Stimulated activated CD4-positive, alpha-beta T cell treated with anti-CD3 and anti-CD28 coated beads, Interleukin-12 subunit alpha, Interleukin-12 subunit beta, amount 100 ng/mL, for 48 hours (primary cell): ENCODE results near the gene IGIP.
A peak's percentile ranks its signal among the peaks of the same experiment; 100 is the strongest.

Experiments
- DNase-seq, 3 donors: peaks; one replicate each; pipeline ENCODE4 v3.0.0-alpha.2; 2020; ENCODE audit warnings: low read depth in 2 of 3, low spot score in 1 of 3

IGIP gene

DNA sequence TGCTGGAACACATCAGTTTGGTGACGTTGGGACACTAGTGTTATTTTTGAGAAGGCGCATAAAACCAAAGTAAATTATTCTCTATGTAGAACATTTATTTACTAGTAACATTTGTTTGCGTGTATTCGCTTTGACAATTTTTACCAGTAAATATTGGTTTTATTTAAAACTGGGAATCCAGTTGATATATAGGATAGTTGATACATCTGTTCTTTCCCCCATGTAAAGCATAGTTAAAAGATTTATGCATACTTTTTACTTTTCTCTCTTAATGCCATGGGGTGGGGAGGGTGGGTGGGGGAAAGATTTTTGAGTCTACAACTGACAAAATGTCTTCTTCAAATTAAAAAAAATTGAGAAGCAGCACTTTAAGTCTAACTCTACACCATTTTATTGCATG, at the start of gene IGIP:
TSS of gene IGIP (plus strand) at position 301 of the 400 bp plus-strand sequence. CDS start 2,540 bp downstream, outside the sequence.
- DNase-seq = no peak

DNA sequence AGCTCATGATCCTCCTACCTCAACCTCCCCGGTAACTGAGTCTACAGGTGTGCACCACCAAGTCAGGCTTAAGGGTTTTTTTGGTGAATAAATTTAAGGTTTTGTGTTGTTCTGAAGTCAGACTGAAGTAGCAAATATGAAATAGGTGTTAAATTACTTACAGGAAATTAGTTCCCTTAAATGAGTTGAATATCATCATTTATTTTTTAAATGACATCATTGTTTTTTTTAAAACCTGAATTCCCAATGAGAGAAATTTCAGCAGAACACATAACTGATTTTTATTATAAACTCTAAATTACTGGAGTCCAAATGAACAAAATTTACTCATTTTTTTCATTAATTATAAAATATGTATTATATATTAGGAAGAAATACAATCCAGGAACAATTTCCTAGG, 49.6 kb upstream of the IGIP start:
- DNase-seq = no peak

DNA sequence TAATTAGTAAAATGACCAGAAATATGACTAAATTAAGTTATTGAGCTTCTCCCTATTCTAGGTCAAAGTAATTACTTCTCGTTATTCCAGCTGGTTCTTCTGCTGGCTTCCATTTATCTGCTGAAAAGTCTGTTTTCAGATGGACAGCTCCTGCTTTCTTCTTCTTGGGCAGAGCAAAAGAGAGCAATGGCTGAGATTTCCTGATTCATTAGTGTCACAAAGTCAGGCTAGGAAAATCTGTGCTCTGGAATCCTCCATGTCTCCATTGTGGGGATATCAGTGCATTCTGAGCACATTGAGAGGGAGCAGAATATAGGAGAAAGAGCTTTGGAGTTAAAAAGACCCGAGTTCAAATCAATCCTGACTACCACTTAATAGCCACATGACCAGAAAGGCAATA, 48.9 kb upstream of the IGIP start:
- no peak for DNase-seq

DNA sequence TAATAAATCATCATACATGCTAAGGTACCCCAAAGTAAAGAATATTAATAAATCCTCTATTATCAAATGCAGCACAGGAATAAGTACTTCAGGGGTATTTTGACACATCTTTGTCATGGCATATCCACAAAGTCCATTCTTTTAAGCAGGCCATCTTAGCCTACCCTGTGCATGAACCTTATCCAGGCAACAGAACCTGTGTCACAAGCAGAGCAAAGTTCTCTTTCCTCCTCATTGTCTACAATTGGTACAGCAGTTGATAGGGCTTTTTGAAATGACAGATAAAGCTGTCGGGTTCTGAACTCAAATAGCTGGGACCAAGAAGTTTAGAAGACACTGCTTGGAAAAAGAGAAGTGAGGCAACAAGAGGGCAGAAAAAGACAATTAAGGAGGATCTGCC, 42.6 kb upstream of the IGIP start:
- no peak for DNase-seq

DNA sequence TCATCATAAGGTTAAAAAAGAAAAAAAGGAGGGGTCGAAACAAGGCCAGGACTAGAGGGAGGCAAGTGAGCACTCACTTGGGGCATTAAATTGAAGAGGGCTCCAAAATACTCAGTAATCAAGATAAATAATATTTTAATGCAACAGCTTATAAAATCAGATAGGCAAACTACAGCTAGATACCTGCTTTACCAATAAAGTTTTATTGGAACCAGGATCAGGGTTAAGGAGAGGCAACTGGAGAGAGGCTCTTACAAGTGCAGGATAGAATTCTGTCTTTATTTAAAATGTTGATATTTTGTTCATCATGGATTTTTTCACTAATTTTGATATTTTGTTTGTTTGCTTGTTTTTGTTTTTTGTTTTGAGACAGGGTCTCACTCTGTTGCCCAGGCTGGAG, 42.1 kb upstream of the IGIP start:
- DNase-seq = no peak

DNA sequence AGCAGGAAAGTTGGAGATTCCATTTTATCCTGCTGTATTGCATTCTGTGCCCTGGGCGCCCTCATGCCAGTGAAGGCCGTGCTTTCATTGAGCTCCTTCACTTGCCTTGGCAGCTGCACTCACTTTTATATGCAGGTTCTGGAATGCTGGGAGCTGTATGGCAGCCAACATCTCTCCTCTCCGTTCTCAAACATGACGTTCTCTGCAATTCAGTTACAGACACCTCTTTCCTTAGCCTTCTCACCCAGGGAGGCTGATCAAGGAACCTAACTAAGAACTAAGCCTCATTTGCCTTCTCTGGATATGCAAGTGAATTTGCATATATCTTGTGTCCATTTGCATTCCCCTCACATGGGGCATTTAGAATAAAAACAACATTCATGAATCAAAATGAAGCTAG, 41.2 kb upstream of the IGIP start:
- no peak for DNase-seq

DNA sequence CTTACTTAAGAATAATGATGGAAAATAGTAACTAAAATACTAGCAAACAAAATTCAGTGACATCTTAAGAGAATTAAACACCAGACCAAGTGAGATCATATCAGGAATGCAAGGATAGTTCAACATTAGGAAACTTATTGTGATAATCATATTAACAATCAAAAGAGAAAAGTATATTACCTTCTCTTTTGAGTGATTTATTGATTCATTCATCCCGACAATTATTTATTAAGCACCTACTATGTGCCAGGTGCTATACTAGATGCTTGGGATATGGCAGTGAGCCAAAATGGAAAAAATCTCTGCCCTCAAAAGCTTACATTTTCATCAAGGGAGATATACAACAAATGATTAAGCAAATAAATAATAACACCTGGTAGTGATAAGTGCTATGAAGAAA, 35.5 kb upstream of the IGIP start:
- no peak for DNase-seq

DNA sequence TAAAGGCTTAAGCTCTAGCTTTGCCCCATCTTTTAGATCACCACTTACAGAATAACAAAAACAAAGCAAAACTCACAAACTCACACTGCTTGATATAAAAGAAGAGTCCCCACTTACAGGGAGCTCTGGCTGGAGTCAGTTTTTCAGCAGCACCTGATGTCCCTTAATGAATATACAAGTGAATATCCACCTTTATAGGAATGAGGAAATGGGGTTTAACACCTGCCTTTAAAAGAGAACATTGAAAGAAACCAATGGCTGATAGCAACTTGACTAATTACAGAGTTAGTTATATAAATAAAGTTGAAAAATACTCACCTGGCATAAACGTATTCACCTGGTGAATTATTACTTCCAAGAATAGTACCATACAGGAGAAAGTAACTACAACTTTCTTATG, 32.6 kb upstream of the IGIP start:
- DNase-seq = no peak

DNA sequence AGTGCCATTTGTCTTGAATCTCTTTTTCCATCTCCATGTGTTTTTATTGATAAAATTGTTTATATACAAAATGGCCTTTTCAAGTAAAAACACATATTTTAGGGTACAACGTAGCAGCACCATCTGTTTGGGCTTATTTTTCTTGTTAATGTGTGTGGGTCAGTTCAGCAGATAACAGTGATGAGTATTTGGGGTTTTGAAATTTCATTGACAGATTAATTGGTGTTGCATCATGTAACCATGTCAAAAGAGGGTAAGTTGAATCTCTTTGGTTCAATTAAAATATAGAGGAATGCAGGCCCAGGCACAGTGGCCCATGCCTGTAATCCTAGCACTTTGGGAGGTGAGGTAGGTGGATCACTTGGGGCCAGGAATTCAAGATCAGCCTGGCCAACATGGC, 31.9 kb upstream of the IGIP start:
- DNase-seq = no peak

DNA sequence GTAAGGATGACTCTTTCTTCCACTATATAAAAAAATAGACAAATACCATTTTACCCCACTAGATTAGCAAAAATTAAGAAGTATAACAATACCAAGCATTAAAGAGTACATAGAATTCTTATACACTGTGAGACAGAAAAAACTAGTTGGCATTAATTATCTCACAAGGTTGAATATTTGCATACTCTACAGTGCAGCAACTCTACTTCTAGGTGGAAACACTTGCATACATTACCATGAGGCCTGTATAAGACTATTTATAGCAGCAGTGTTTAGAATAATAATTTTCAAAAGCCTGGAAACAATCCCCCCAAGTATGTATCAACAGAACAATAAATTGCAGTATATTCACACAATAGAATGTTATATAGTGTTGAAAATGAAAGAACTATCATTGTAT, 30.8 kb upstream of the IGIP start:
- DNase-seq = no peak

DNA sequence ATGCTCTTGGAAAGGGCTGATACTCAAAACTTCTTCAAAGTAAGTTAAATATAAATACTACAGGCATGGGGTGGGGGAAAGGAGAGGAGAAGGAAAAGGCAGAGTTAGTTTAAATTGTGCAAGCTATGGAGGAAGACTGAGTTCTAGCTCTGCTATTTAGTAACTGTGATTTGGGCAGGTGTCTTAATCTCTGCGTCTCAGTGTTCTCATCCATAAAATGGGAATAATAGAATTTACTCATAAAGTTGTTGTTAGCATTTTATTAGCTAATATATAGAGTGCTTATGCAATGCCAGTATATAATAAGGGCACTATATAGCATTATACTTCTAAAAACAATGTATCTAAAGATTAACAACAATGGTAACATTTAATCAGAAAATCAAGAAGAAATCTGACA, 24.6 kb upstream of the IGIP start:
- DNase-seq = no peak

DNA sequence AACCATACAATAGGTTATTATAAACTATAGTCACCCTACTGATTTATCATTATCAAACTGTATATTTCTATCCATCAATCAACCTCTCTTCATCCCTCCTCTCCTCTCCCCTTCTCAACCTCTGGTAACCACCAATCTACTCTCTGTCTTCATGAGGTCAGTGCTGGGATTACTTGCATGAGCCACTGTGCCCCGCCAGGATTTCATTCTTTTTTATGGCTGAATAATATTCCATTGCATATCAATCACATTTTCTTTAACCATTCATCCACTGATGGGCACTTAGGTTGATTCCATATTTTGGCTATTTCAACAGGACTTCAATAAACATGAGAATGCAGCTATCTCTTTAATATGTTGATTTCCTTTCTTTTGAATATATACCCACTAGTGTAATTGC, 22.6 kb upstream of the IGIP start:
- DNase-seq = no peak

DNA sequence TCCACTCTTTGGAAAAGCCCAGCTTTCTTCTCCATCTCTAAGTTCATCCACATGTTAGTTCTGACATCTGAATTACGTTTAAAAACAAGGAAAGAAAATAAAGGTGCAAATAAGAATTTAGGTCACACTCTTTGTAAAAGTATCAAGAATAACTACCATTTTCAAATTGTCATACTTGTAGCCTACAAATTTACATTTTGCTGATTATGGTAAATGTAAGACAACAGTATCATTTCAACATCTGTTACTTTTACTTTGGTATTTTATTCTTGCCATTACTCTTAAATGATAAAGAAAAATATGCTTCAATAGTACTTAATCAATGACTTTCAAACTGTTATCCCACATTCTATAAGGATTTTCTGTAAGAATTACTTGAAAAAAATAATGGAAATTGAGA, 21.6 kb upstream of the IGIP start:
- DNase-seq = no peak

DNA sequence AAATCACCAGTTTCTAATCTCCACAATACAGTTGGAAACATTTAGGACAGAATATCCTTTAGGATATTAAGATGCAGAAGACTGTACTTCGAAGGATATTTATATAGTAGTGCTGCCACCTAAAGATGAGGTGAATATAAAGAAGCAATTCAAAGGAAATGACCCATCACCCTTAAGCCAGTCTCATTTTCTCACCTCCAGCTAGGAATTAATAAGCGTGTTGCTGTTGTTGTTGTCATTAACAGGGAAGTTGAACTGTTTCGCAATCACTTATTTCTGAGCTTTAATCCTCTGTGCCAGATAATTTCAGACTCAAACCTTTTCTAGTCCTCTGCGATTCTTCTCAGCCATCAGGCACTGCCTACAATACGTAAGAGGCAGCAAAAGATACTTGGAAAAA, 19.6 kb upstream of the IGIP start:
- DNase-seq = no peak

DNA sequence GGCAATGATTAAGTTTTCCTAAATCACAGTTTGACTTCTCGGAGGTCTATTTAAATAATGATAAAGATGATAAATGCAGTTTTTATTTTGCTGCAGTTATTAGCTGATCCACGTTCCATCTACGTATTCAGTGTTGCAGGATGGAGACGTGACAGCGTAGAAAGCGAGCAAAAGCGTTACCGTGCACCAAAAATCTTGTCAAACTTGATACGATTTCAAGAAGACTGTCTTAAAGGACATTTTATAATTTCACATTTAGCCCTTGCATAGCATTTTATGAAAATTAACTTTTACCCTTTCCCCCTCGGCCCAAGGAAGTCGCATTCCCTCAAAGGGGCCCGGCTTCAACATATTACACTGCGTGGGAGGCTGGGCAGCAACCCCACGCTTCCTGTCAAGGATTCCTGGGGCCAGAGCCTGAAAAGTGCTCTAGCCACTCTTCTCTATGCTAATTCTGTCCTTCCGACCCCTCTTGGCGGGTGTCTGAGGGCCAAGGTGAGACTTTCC, 18.9 kb upstream of the IGIP start:
- DNase-seq = no peak

DNA sequence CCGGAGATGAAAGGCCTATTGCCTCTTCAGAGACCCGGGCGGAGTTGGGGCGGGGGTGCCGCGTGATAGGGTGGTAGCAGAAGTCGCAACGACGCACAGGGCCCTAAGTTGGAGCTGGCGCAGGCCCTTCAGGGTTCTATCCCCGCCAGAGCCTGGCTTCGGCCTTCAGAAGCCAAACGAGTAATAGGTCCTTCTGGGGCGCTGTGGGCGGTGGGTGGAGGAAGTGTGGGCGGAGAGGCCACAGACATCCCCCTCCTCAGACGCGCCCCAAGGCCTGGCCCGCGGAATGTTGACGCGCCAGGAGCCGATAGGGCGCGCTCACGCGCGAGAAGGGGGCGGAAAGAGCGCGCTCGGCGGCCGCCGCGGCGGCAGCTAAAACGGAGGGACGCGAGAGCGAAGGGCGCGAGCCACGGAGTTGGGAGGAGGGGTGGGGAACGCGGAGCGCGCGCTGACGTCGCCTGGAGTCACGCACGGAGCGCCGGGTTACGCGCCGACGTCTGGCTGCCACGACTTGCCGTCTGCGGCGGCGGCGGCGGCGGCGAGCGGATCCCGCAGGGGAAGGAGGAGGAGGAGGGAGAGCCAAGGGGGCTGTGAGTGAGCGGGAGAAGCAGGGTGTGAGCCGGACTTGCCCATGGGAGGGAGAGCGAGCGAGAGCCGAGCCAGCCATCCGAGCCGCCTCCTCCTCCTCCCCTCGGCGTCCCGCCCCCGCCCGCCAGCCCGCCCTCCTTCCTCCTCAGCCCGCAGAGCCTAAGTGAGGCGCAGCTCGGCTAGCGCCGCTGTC, 18.2 kb upstream of the IGIP start:
- DNase-seq = peak; percentile 79 to 90 (median 89)

DNA sequence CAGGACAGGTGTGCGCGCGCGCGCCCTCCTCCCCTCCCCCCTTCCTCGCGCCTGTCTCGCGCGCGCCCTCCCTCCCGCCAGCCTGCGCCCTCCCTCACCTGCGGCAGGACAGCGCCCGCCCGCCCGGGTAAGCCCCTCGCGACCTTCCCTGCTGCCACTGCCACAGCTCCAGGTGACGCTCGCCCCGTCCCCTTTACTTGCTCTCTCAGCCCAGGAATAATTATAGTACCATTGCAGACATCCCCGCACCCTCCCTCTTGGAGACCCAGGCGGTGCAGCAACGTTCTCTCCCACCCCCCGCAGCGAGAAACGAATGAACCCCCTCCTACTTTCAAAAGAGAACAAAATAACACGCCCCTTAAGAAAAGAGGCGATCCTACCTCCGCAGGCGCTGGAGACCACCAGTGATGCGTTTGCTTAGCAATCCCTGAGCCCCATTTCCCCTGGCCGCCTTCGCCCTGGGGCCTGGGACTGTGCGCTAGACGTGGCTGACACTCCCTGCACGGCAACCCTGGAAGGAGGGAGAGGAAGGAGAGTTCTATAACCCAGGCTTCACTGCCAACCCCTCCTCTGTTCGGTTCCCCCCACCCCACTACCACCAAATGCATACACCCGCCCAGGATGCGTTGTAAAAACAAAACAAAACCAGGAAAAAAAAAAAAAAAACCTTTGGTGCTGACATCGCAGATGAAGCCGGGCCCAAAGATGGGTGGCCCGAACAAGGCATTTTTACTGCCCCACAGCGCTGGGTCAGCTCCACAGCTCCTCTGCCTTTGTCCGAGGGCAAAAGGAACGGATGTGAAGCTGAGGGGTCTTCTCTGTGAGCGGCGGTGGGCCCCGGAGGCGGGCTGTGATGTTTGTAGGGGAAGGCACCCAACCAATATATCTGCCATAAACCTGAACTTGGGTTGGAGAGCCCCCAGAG, 17.4 kb upstream of the IGIP start:
- no peak for DNase-seq

DNA sequence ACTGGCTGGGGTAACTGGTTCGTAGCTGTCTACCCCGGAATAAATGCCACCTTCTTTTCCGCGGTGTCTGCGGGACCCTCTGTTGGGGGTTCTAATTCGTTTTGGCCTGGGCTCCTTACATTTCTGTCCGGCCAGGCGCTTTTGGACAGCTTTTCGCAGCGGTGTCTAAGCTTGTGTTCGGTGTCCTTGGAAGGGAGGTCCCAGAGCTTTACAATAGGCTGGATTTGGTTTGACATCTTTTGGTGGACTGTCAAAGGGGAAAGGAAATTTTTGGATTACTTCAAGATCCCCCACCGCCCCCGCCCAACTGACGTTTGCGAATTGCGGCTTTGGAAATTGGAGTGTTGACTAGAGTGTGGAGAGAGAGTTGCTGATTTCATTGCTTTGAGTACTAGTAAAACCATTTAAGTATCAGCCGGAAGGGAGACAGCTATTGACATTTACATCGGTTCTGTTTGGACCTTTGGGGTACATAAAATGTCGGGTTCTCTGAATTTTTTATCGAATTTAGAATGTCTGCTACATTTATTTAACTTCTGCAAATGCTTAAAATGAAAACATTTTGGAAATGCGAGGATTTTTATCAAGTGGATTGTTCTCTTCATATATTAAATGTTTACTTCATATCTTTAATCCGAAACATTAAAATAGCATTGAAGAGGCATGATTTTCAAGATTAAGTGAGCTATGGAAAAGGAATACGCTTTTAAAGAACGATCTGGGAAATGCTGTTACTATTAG, 16.5 kb upstream of the IGIP start:
- no peak for DNase-seq

DNA sequence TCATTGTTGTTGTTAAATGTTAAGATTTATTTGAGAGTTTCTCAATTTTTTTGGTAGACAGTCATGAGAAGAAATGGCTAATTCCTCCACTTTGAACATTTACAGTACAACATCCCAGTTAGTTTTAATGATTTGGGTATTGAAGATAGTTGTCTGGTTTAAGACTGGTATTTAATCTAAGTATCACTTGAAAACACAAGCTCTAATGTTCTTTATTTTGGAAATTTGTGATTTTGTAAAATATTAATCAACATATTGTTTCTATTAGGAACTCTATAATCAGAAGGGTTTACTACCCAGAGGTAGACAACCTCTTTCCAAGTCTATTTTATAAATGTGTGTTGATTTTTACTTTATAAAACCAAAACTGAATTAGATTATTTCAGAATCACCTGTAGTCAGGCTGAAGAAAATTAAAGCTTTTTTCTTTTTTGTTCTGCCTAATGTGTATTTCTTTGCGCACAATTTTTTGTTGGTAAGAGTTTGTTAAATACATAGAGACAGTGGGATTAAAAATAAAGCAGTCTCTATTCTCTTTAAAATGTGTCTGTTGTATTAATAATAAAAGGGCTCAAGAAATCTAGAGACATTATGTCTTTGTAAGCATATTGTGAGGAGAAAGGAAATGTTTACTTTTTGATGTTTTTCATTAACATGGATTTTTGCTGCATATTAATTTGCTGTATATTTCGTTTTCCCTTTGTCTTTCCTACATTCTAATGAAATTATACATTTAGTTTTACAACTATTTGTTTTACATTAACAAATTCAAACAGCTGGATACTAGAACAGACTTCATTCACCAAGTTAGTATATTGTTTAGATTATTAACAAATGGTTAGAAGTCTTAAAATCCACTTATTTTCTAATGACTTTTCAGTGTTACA, 15.7 kb upstream of the IGIP start:
- no peak for DNase-seq

DNA sequence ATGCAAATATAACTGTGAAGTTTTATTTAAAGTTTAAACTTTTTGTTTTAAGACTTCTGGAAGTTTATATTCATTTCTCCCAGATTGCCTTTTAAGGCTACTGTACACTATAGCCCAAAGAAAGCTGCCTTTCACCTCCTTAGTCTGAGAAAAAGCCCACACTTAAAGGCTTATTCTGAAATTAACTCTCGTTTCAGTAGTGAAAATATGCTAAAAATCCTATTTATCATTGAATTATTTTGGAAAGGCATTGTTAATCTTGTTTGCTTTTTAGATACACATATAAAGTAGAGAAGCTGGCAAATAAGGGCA, 15.1 kb upstream of the IGIP start:
- no peak for DNase-seq
